Fibroblast of villous mesenchyme (primary cell): ENCODE data around the gene PRDM16. TPM values are rescaled to one million over a fixed set of nuclear protein-coding genes. Genes with fewer than 3 reads are reported as not detected.

Experiments used
- DNase-seq: peaks from one replicate; pipeline ENCODE4 v3.0.0-alpha.2; 2010; ENCODE audit warnings: low read depth
- H3K4me3 ChIP-seq: 2 replicates; pipeline ENCODE4 v1.5.1; 2011; ENCODE audit warnings: low read depth, mild to moderate bottlenecking, low read length
- total RNA-seq: library from RNA; depleted of rRNA; stranded (reverse); fragments of >200 nt; gene quantifications from 2 replicates; pipeline ENCODE4 v1.2.3, GENCODE V29; 2012
- TF ChIP-seq, protein P1 (sequence below): IDR thresholded peaks from 2 replicates; pipeline ENCODE4 v1.5.1; 2012; ENCODE audit warnings: low read depth, mild to moderate bottlenecking, low read length; ENCODE audit not compliant: insufficient read depth

The PRDM16 gene
- total RNA-seq, 1 donor, result 1.7 TPM

DNA sequence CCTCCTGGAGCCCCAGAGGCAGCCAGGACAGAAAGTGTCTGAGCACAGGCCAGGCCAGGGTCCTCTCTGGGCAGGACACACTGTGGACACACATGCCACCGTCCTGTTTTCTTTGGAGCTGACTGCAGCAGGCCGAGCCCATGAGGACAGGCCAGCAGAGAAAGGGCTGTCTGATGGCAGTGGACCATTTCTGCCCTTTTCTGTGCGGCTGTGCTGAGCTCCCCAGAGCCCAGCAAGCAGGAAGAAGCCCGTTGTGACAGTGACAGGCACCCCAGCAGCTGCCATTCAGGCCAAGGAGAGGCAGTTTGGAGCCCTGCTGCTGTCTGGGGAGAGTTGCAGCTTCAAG lies 269.7 kb downstream of the PRDM16 start:
- DNase-seq, result no peak
- no peak overlapping the region for H3K4me3 ChIP-seq
- TF ChIP-seq, protein P1, sequence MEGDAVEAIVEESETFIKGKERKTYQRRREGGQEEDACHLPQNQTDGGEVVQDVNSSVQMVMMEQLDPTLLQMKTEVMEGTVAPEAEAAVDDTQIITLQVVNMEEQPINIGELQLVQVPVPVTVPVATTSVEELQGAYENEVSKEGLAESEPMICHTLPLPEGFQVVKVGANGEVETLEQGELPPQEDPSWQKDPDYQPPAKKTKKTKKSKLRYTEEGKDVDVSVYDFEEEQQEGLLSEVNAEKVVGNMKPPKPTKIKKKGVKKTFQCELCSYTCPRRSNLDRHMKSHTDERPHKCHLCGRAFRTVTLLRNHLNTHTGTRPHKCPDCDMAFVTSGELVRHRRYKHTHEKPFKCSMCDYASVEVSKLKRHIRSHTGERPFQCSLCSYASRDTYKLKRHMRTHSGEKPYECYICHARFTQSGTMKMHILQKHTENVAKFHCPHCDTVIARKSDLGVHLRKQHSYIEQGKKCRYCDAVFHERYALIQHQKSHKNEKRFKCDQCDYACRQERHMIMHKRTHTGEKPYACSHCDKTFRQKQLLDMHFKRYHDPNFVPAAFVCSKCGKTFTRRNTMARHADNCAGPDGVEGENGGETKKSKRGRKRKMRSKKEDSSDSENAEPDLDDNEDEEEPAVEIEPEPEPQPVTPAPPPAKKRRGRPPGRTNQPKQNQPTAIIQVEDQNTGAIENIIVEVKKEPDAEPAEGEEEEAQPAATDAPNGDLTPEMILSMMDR, result no peak

DNA sequence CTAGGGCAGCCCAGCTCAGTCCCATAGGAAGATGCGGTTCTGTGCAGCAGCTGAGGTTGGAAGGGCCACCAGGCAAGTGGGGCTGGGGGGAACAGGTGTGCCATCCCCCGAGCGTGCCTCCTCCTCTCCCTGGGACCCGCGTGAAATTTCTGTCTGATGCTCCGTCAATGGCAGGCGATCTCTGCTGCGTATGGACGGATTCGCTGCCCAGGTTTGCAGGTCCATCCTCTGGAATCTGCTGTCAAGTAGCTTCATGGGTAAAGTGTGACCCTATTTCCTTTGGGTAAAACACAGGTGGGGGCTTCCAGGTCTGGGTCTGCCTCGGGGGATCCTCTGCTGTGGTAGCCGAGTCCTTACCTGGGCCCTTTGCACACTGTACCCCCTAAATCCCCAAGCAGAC lies 270.9 kb downstream of the PRDM16 start:
- TF ChIP-seq, protein P1, result no peak

DNA sequence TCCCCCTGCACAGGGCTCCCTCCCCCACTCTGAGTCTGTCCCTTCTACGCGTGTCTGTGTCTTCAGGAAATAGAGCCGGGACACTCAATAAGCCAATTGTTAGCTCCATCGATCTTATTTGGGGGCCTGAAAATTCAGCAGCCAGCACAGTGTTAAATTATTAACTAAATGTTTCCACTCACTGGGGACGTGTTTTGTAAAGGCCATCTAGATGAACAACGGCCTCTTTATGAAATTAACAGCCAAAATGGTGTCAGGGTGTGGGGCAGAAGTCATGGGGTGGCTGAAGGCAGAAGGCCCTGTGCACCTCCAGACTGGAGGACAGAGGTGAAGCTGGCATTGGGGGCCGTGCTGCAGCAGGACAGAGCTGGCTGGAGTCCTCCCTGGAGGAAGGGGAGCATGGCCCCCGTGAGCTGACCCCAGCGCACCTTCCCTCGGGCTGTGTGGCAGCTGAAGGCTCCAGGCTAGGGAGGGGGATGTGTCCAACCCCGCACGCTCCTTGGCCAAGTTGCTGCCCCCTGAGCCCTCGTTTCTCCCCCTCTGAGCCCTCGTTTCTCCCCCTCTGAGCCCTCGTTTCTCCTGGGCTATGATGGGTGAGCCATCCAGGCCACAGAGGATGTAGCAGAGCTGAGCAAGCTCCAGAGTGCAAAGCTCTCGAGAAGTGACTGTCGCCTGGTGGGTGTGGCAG lies 271.7 kb downstream of the PRDM16 start:
- H3K4me3 ChIP-seq, result no peak overlapping the region
- TF ChIP-seq, protein P1, result no peak
- no peak for DNase-seq

More for the DNA sequence above, 270.9 kb downstream of the PRDM16 start:
- DNase-seq, result no peak
- H3K4me3 ChIP-seq, result no peak overlapping the region

DNA sequence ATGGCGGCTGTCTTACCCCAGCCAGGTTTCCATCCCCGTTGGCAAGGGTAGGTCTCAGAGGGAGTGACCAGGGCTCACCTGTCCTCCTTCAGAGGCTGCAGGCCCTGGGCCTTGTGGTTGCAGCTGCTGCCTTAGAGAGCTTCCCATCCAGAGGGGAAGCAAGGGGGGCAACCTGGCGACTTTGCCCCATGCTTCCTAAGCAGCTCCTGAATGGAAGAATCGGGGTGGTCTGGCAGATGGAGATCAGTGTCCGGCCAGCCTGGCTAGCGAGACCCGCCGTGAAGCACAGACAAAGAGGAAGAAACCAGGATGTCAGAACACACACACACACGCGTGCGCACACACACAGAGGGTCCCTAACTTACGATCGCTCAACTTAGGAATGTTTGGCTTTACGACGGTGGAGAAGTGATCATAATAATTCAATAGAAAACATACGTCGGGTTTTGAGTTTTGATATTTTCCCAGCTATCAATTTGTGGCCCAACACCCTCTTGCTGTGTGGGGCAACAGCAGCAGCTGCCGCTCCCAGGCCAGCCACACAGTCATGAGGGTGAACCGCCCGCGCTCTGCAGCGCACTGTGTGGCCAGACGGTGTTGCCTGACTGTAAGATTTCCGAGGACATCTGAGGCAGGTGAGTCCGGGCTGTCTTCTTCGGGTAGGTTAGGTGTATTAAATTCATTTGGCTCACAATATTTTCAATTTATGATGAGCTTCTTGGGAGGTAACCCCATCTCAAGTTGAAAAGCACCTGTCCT lies 272.4 kb downstream of the PRDM16 start:
- DNase-seq, result no peak
- TF ChIP-seq, protein P1, result no peak
- no peak overlapping the region for H3K4me3 ChIP-seq

DNA sequence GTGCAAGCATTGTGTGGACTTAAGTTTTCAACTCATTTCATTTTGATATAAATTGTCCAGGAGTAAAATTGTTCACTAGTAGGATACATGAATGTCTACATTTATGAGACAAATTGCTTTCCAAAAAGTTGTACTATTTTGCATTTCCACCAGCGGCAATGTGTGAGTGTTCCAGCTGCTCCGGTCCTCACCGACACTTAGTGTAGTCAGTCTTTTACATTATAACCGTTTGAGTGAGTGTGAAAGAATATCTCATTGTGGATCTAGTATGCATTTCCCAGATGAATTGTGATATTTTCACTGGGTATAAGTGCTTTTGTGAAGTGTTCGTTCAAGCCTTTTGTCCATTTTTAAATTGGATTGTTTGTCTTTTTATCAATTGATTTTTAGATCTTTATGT lies 274.0 kb downstream of the PRDM16 start:
- TF ChIP-seq, protein P1, result no peak
- DNase-seq, result no peak
- H3K4me3 ChIP-seq, result no peak overlapping the region

DNA sequence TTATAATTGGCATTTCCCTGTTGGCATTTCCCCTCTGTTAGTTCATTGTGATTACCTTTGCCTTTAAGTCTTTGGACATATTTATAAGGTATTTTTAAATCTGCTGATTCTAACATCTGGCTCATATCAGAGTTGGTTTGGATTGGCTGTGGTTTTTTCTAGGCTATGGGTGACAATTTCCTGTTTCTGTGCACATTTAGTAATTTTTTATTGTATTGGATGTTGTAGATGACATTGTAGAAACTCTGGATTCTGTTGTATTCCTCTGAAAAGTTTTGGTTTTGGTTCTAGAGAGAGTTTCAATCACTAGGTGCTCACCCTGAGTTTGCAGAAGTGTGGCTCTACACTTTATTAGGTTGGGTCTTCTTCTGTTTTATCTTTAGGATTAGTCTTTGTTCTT lies 275.4 kb downstream of the PRDM16 start:
- TF ChIP-seq, protein P1, result no peak
- no peak overlapping the region for H3K4me3 ChIP-seq

DNA sequence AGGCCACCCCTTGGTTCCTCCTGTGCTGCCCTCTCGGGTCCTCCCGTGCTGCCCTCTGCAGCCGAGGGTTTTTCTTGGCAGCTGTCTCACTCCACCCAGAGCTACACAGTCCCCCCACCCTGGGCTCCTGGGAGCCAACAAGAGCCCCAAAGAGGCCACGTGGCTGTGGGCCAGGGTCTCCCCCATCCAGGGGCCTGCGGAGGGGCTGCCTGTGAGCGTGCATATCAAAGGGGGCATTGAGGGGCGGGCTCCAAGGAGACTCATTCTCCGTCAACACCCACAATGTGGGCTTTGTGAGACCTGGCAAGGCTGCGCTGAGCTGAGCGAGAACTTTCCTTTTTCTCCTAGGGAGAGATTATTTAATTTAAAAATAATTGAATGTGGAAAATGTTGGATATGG lies 276.8 kb downstream of the PRDM16 start:
- DNase-seq, result no peak
- H3K4me3 ChIP-seq, result no peak overlapping the region
- TF ChIP-seq, protein P1, result no peak

More for the DNA sequence above, 275.4 kb downstream of the PRDM16 start:
- no peak for DNase-seq
